ENCODE measurements around the gene PHC2.
A peak's percentile ranks its signal among the peaks of the same experiment; 100 is the strongest.

Gene PHC2

DNA sequence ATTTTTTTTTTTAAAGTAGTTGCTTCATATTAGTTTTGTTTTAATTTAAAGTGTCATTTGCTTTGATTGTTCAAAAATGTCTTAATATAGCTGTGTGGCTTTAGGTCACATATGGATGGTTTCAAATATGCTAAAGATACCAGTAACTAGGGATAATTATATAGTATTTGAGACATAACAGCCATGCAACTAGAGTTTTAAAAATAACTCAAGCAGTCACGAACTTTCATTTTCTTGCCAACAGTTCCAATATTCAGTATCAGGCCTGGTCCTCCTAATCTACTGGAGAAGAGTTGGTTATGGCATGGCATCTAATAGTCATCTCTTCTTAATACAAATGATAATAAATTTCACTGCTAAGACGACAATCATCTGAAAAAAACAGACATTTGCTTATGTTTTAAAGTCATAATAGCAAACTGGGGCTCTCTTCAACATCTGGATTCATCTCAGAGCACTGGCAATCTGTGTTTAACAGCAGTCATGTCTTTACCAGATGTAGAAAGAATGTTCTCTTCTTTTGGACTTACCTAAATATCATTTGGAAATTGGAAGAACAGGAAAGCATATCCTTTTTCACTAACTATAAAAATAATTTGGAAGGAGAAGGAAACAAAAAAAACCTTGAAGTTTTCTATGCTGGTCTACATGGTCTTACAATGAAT lies 85.9 kb downstream of the PHC2 start:
- DNase-seq (ENCODE audit: low read depth): no peak
- H3K4me3 ChIP-seq (ENCODE audit: low read depth, low read length): no peak overlapping the region
- TF ChIP-seq, protein P1, sequence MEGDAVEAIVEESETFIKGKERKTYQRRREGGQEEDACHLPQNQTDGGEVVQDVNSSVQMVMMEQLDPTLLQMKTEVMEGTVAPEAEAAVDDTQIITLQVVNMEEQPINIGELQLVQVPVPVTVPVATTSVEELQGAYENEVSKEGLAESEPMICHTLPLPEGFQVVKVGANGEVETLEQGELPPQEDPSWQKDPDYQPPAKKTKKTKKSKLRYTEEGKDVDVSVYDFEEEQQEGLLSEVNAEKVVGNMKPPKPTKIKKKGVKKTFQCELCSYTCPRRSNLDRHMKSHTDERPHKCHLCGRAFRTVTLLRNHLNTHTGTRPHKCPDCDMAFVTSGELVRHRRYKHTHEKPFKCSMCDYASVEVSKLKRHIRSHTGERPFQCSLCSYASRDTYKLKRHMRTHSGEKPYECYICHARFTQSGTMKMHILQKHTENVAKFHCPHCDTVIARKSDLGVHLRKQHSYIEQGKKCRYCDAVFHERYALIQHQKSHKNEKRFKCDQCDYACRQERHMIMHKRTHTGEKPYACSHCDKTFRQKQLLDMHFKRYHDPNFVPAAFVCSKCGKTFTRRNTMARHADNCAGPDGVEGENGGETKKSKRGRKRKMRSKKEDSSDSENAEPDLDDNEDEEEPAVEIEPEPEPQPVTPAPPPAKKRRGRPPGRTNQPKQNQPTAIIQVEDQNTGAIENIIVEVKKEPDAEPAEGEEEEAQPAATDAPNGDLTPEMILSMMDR (IDR thresholded peaks at IDR 0.05; ENCODE audit: insufficient read depth, low read depth, low read length, missing control alignments): no peak

DNA sequence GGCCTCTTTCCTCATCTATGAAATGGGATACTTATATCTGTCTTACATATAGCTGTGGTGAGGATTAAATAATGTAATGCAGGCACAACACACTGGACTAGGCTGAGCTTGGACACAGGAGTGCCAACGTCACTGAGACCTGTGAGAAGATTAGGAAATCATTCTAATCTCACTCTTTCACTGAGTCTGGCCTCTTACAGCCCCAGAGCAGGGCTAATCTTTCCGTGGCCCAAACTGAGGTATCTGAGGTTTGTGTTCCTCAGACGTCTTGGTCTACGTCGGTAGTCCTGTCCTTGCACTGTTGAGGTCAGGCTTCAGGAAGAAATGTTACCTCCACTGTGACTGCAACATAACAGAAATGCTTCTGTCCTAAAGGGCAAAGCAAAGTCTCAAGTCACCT lies 87.4 kb downstream of the PHC2 start:
- DNase-seq (ENCODE audit: low read depth): no peak
- TF ChIP-seq, protein P1 (IDR thresholded peaks at IDR 0.05; ENCODE audit: insufficient read depth, low read depth, low read length, missing control alignments): no peak
- H3K4me3 ChIP-seq (ENCODE audit: low read depth, low read length): no peak overlapping the region

DNA sequence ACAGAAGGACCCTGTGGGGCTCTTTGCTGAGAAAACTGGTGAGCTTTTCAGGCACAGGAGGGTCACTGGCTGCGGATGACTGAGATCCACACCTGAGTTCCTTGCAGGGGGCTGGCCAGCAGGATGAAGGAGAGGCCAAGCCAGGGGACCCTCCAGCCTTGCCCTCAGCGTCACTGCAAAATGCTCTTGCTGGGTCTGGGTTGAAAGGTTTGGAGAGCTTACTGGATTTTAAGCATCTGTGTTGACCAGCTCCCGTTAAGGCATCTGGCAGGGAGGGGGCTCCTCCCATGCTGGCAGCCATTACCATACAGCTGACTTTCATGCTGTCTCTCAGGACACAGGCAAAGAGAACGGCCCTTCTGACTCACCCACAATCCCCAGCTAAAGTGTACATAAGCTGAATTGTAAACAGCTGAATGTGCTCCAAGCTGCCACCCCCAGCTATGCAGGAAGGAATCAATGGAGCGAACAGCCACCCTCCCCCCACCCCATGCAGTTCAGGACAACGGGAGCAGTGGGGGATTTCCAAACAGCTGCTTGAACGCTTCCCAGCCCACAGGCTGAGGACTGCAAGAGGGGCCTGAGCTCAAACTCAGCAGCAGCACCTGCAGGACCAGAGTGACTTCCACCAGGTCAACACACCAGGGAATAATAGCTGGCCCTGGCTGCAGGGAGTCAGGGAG lies 88.7 kb downstream of the PHC2 start:
- H3K4me3 ChIP-seq (ENCODE audit: low read depth, low read length): no peak overlapping the region
- DNase-seq (ENCODE audit: low read depth): peak; percentile 62
- TF ChIP-seq, protein P1 (IDR thresholded peaks at IDR 0.05; ENCODE audit: insufficient read depth, low read depth, low read length, missing control alignments): no peak

DNA sequence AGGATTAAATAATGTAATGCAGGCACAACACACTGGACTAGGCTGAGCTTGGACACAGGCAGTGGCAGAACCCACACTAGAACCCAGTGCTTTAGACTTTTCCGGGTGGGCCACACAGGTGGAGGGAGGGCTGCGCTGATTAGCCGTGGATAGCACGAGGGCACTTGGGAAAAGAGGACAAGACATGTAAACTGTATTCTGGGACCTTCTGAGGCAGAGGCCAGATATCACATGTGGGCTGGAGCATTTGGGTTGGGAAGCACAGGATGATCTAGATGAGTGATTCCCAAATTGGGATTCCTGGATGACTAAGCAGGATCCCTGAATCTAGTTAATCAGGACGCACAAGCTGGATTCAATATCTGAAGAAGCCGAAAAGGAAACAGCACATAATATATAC lies 89.7 kb downstream of the PHC2 start:
- no peak for DNase-seq (ENCODE audit: low read depth)
- TF ChIP-seq, protein P1 (IDR thresholded peaks at IDR 0.05; ENCODE audit: insufficient read depth, low read depth, low read length, missing control alignments): no peak

DNA sequence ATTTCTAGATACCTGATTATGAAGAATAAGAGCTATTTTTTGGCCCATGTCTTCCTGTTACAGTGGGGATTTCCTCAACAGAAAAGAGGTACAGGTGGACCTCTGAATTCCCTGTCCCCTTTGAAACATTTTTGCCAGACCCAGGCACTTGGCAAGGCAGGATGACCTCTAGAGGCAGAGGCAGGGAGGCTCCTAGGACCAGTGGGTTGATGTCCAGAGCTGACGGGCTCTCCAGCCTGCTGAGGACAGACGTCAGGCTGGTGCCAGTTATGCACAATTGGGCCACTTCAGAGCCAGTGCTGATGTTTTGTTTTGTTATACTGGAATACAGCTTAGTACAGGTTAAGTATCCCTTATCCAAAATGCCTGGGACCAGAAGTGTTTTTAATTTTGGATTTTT lies 91.5 kb downstream of the PHC2 start:
- no peak overlapping the region for H3K4me3 ChIP-seq (ENCODE audit: low read depth, low read length)
- no peak for DNase-seq (ENCODE audit: low read depth)
- TF ChIP-seq, protein P1 (IDR thresholded peaks at IDR 0.05; ENCODE audit: insufficient read depth, low read depth, low read length, missing control alignments): no peak

More for the DNA sequence above, 89.7 kb downstream of the PHC2 start:
- no peak overlapping the region for H3K4me3 ChIP-seq (ENCODE audit: low read depth, low read length)

DNA sequence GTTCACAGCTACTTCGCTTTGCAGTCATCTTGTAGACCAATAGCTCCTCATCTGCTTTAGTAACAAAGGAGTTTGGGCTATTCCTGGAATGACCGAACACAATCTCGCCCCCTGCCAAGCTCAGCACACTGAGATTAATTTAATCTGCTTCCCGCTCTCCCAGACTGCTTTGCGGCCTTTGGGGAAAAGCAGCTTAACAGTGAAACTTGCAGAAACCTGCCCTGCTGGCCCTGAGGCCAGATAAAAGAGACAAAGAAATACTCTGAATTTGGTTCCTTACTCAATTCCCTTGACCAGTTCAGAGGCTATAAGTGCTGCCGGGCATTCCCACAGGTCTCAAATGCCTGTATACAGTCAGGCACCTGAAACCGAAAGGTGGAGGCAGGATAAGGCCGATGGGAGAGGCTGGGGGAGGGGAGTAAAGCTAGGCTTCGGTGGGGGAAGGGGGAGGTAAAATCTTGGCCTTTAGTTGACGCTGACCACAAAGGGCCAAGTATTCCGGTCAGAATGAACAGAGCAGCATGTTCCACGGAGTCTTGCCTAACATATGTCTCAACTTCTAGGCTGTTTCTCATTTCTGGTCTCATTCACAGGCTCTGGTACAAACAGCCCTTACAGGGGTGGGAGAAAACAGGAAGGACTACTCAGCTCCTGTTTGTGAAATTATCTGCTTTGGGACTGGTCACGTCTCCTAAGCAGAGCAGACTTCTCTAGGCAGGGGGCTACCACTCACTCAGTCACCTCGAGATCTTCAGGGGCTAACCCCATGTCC lies 92.3 kb downstream of the PHC2 start:
- H3K4me3 ChIP-seq (ENCODE audit: low read depth, low read length): no peak overlapping the region
- DNase-seq (ENCODE audit: low read depth): no peak
- TF ChIP-seq, protein P1 (IDR thresholded peaks at IDR 0.05; ENCODE audit: insufficient read depth, low read depth, low read length, missing control alignments): no peak
